HL-60/S4 treated with phorbol 12-myristate 13-acetate at 8.2 ng/mL for 4 days and 3 days (cell line): ENCODE data around the gene PRIM2.
"Not testable (repeated sequence)": the region's sequence is repeated elsewhere in the genome, so short reads cannot be mapped to it uniquely, and the experiment has no call there.

Source experiments
- in situ Hi-C: fragments of 300-500 bp; cut with MboI; formaldehyde crosslinking; loops from 2 replicates; pipeline ENCODE4 v1.15.0; 2022; ENCODE audit warnings: low sequenced_read_pairs

Gene PRIM2

DNA sequence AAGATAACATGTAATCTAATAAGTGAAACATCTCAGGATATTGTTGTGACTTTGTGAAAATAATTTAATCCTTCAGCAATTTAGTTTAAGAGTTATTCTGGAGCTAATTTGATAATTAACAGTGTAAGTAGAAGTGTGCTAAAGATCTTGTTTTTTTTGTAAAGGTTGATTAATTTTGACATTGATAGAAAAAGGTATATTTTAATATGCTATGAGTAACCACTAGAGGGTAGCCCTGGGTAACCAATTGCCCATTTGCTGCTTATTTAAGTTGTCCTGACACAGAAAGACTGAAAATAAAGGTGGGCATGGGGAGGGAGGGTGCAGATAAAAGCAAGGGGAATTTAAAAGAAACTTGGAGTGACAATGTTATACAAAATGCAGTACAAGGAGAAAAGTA lies 262.1 kb downstream of the PRIM2 start:
- in situ Hi-C loops = not testable (repeated sequence)

DNA sequence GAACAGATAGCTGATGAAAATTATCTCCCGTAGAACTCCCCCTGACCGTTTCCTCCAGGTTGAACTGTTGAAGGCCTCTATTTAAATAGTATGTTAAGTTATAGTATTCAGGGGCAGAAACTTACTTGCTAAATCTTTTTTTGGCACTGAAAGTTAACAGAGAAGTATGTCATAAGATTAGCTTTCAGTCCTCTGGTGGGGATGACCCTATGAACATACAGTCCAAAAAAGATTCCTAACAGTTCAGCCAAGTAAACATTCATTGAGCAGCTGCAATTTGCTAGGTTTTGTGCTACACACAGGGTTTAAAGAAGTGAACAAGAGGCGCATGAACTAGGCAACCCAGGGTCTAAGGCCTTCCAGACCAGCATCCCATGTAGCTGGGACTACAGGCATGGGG lies 264.2 kb downstream of the PRIM2 start:
- in situ Hi-C loops = not testable (repeated sequence)

DNA sequence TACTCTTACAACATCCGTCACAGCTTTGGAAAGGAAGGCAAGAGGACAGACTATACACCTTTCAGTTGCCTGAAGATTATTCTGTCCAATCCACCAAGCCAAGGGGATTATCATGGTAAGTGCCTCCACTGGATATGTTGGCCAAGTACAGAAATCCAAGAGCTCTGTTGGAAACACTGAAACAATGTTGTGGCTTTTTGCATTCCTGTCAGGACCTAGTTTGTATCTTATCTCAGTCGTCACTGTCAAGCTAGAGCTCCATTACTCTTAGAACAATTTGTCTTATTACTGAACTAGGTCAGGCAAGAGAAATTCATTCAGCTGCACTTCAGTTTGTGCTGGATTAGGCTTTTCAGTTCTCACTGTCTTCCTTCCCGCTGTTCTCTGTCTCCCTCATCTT lies 283.7 kb downstream of the PRIM2 start:
- in situ Hi-C loops = not testable (repeated sequence)

DNA sequence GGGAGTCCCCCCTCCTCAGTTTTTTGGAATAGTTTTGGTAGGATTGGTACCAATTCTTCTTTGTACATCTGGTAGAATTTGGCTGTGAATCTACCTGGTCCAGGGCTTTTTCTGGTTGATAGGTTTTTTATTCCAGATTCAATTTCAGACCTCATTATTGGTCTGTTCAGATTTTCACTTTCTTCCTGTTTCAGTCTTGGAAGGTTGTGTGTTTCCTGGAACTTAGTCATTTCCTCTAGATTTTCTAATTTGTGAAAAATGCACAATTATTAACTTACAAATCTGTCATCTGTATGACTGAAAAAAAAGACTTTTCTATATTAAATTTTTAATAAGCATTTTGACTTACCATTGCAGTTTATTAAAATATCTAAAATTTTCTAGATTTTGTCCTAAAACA lies 287.9 kb downstream of the PRIM2 start:
- in situ Hi-C loops = not testable (repeated sequence)

DNA sequence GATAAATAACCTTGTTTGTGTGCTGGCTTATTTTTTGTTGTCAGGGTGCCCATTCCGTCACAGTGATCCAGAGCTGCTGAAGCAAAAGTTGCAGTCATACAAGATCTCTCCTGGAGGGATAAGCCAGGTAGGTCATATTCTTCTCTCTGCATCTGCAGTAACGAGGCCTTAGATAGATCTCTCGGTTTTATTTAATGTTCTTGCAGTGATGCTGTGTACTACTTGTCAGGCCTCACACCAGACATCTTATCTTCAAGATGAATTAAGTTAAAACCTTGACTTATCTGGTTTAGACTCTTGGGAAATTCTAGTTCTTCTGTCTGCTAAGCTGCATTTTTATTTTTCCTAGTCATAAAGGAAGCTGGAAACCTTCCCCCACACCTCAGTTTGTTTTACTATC lies 288.9 kb downstream of the PRIM2 start:
- in situ Hi-C loops = not testable (repeated sequence)

DNA sequence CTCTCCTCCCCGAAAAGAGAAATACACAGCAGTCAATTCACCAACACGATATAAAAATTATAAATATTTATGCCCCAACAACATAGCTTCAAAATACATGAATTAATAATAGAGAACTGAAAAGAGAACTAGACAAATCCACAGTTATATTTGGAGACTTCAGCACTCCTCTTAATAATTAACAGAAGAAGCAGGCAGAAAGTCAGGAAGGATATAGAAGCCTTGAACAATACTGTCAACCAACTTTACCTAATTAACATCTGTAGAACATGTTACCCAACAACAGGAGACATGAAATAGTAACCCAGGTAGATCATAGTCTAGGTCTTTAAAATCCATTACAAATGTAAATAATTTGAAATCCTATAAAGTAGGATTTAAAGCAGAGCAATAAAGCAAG lies 293.2 kb downstream of the PRIM2 start:
- in situ Hi-C loops = not testable (repeated sequence)

DNA sequence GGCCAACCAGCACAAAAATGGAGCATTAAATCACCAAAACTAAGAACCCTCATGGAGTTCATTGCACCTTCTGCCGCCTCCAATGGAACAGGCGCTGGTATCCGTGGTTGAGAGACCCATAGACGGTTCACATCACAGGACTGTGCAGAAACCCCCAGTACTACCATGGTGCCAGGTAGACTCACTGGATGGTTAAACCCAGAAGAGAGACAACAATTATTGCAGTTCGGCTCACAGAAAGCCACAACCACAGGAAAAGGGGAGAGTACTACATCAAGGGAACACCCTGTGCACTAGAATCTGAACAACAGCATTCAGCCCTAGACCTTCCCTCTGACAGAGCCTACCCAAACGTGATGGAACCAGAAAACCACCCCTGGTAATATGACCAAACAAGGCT lies 301.5 kb downstream of the PRIM2 start:
- in situ Hi-C loops = not testable (repeated sequence)

DNA sequence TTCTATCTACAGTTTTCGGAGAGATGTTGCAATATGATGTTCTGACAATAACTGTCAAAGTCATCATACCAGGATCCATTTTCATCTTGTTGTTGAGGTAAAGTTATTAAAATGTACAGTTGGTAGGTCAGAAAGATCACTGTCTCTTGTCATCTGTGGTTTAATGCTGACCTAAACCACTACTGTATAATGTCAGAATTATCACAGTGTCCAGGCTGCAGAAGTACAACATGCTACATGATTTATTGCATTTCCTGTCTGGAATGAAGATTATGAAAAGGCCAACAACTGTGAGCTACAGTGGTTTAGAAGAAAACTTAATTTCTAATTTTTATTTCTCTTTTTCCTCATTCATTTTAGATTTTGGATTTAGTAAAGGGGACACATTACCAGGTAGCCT lies 314.3 kb downstream of the PRIM2 start:
- in situ Hi-C loops = not testable (repeated sequence)

DNA sequence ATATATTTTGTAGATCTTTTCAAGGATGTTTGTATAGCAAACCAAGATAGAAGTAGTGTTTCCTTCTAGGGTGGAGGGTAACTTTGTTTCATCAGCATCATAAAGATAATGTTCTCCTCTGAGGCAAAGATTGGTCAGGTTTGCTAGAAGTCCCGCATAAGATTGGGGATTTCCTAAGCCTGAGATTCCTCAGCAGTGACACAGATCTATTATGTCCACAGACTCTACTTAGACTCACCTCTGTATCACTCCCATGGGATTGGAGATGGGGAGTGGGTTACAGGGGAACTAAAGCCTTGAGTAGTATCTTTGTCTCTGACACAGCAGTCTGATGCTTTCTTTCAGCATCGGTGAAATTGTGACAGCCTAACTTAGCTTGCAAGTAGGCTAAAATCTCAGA lies 341.1 kb downstream of the PRIM2 start:
- in situ Hi-C loops = not testable (repeated sequence)

DNA sequence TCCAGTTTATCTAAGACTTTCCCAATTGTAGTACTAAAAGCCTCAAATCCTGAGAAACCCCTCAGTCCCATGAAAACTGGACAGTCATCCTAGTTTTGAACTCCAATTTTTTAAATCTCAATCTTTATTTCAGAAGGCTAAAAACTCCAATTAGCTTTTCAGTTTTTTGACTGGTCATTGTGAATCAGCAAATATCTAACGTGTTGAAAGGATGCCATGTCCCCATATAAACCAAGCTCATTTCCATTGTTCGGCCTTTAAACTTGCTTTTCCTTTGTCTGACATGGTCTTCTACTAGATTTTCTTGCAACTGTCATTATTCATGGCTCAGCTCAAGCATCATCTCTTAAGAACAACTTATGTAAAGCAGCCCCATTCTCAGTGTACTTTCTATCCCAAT lies 342.4 kb downstream of the PRIM2 start:
- in situ Hi-C loops = not testable (repeated sequence)

DNA sequence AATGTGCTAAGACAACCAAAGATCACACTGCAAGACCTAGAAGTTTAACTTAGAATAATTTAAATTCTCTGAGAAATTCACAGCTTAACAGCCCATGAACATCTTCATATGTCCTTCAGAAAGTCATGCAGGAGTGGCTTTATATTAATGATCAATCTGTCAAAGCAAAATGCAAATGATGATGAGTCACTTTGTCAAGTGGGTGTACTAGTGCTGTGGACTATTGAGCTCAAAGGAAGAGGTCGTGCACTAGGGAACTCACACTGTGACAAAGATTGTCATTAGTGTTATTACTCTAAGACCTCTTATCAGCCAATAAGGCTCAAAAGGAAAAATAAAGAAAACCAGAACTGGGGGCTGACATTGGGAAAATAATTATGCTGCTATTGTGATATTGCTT lies 343.5 kb downstream of the PRIM2 start:
- in situ Hi-C loops = not testable (repeated sequence)

DNA sequence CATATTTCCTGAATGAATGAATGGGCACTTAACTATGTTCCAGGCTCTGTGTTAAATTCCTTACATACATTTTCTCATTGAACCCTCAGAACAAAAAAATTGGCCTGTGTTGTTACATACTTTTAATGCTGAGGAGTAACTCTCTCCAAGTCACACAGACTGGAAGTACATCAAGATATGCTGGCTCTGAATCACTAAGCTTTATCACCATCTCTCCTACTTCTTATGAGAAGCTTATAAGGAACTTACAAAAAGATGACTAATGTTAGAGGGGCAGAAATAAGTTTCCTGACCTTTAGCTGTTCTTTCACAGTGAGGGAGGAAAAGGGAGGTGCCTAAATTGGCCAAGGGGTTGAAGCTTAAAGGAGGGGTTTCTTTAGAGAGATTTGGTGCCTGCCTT lies 350.7 kb downstream of the PRIM2 start:
- in situ Hi-C loops = not testable (repeated sequence)

DNA sequence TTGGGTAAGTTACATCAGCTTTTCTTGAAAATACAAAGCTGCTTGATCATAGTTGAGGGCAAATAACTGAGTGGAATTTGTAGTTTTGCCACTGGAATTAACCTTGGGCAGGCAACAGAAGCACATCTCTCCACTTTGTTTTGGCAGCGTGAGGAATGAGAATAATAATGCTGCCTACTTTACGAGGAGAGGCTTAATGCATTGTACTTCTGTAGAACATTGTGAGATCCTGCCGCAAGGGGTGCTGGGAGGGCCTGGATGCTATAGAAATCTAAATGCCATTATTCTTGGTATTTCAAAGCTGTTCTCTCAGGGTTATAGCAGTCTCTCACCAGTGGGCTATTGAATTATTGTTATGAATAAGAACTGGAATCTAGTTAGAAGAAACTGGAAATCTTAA lies 353.8 kb downstream of the PRIM2 start:
- in situ Hi-C loops = not testable (repeated sequence)

DNA sequence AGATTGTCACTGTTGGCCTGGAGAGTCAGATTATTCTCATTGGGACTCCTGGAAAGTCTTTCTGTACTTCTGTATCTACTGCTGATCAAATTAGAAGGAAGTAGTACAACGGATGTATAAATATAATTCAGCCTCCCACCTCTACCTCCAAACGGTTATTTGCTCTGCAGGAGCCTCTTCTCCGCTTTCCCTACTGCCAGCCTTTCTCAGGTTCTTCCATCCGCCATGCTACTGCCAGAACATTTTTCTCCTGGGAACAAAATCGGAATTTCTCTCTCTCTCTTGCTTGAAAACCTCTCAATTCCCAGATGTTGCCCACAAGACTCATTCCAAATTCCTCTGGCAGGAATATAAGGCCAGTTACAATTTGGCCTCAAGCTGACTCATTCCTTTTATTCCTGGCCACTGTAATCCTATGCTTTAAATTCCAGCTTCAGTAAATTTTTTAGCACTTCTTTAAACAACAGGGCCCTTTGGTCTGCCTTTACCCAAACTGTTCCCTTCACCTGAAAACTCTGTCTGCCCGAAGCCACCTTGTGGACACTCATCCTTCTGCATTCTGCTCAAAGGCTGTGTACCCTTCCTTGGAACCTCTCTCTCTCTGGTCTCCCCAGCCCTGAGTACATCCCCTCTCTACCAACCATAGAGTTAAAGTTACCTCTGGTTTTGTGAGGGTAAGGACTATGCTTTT lies 354.7 kb downstream of the PRIM2 start:
- in situ Hi-C loops = not testable (repeated sequence)

DNA sequence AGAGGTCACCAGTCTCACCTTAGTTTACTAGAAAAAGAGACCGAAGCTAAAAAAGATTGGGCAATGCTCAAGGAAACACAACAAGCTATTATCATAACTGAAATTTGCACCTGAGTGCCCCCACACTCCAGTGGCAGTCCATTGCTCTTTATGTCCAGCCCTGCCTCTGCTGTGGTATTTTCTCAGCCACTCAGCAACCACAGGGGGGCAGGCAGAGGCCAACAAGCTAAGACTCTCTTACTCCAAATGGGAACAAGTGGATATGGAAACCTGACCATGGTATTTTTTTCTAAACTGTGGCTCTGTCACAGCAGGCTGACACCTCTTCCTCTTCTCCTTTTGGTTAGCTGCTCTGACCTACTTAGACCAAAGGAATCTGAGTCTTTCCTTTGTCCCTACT lies 355.9 kb downstream of the PRIM2 start:
- in situ Hi-C loops = not testable (repeated sequence)

DNA sequence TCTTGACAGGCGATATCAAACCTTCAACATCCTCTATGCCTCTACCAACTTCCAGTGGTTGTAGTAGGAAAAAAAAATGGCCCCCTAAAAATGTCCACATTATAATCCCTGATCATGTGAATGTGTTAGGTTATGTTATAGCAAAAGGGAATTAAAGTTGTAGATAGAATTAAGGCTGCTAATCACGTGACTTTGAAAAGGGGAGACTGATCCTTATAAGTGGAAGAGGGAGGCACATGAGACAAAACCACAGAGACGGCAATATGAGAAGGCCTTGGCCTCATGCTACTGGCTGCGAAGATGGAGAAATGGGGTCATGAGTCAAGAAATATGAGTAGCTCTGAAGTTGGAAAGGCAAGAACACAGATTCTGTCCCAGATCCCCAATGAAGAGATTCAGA lies 358.0 kb downstream of the PRIM2 start:
- in situ Hi-C loops = not testable (repeated sequence)

DNA sequence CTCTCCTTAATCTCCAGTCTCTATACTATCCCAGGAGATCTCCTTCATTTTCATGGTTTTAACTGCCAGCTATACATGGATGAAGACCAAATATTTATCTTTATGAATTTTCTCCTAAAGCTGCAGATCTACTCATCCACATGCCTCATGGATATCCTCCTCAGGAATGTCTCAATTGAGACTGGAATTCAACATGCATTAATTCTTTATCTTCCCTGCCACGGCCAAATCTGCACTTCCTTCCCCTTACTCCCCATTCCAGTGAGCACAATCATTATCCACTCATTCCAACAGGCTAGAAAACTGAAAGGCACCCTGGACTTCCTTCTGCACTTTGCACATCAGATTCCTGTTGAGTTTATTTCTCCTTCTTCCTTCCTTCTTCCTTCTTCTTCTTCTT lies 379.0 kb downstream of the PRIM2 start:
- in situ Hi-C loops = not testable (repeated sequence)
